Stomach (tissue), 9 donors: Measurements from ENCODE around the gene RUNX1. TPM values are rescaled to one million over a fixed set of nuclear protein-coding genes. Genes with fewer than 3 reads are reported as not detected.

ENCODE experiments used
- DNase-seq, 2 donors: peaks; one replicate each; pipeline versions ENCODE4 v3.0.0 to v3.0.0-alpha.2; 2013 to 2019
- H3K27ac ChIP-seq, 5 donors: fragments of 200-600 bp in 4 of 5; sonication (generic) in 4 of 5; one replicate each; pipeline ENCODE4 v1.5.1; 2013 to 2019; ENCODE audit warnings: mild to moderate bottlenecking in 1 of 5, moderate library complexity in 1 of 5
- H3K27me3 ChIP-seq, 3 donors: fragments of 200-600 bp; sonication (generic); one replicate each; pipeline ENCODE4 v1.5.1; 2017 to 2019; ENCODE audit warnings: mixed run types in 1 of 3
- H3K36me3 ChIP-seq, 4 donors: fragments of 200-600 bp; sonication (generic); 1 replicate in 3 of 4; 2 replicates in 1 of 4; pipeline ENCODE4 v1.5.1; 2016 to 2019
- H3K4me1 ChIP-seq, 4 donors: fragments of 200-600 bp; sonication (generic); one replicate each; pipeline ENCODE4 v1.5.1; 2016 to 2019
- H3K4me3 ChIP-seq, 4 donors: fragments of 200-600 bp; sonication (generic) in 3 of 4; one replicate each; pipeline ENCODE4 v1.5.1; 2016 to 2019; ENCODE audit warnings: mild to moderate bottlenecking in 1 of 4
- H3K9me3 ChIP-seq, 4 donors: fragments of 200-600 bp; sonication (generic); one replicate each; pipeline ENCODE4 v1.5.1; 2016 to 2019
- CTCF ChIP-seq, 7 experiments: fragments of 450-650 bp in 4 of 7; fragments of 200-600 bp in 3 of 7; sonication (generic) in 3 of 7; IDR thresholded peaks; one replicate each; pipeline ENCODE4 v1.5.1; 2016 to 2019; ENCODE audit warnings: antibody characterized with exemption in 7 of 7, control low read depth in 2 of 7, mild to moderate bottlenecking in 1 of 7
- EP300 ChIP-seq: sonication (generic); formaldehyde crosslinking; IDR thresholded peaks from one replicate; pipeline ENCODE4 v1.6.1; 2017; ENCODE audit warnings: antibody characterized with exemption
- POLR2A ChIP-seq, 4 donors: fragments of 450-650 bp; IDR thresholded peaks; one replicate each; pipeline ENCODE4 v1.6.1; 2016; ENCODE audit warnings: antibody characterized with exemption in 4 of 4, control low read depth in 2 of 4, mild to moderate bottlenecking in 1 of 4, moderate library complexity in 1 of 4
- POLR2AphosphoS5 ChIP-seq, 3 donors: sonication (generic); formaldehyde crosslinking; IDR thresholded peaks; one replicate each; pipeline ENCODE4 v1.6.1; 2016; ENCODE audit warnings: antibody characterized with exemption in 3 of 3
- WGBS, 5 donors: extraction: QIAGEN DNeasy Blood & Tissue Kit in 3 of 5; methylation state at CpG; one replicate each; pipeline versions ENCODE4 v1.1.5 to v1.1.7; 2013 to 2018; 5-methylcytosine and 5-hydroxymethylcytosine counted together
- intact Hi-C: fragments of 100-400 bp; cut with DNase I; formaldehyde crosslinking; loops from one replicate; pipeline ENCODE4 v1.15.1; 2023; ENCODE audit warnings: low total_unique reads
- polyA plus RNA-seq, 3 donors: library from polyadenylated mRNA; stranded (reverse); fragments of 200-250 nt; gene quantifications; one replicate each; pipeline ENCODE4 v1.2.3, GENCODE V29; 2013
- total RNA-seq, 5 donors: library from RNA; depleted of rRNA; stranded (reverse); fragments of >200 nt; gene quantifications; one replicate each; pipeline versions ENCODE4 v1.1.0 to v1.2.3, GENCODE V29; 2014 to 2016
- donor health status: healthy with polysubstance abuse.
- donor health status: Bipolar disorder and iron deficiency.
- donor health status: healthy.

Gene RUNX1
- total and polyA plus RNA-seq, 8 donors = 8.0 to 213 (median 40.0) TPM

GRCh38 chr21:34934350-34934749, 114.8 kb downstream of the RUNX1 start:
- TF ChIP-seq POLR2AphosphoS5 (IDR thresholded peaks at IDR 0.05) (no peak), EP300 (no peak), CTCF (IDR thresholded peaks at IDR 0.05) (no peak), POLR2A (IDR thresholded peaks at IDR 0.05) (no peak)
- 71 to 90% (median 85%) methylated on average over 2 of the region's 2 CpGs for WGBS, 5 donors
- H3K27me3 ChIP-seq = no peaks in the 10 kb centered on the region
- intact Hi-C loops = no loop called here
- H3K4me3 ChIP-seq = no peak overlapping the region
- DNase-seq = no peak
- peaks cover 0 to 8% (median 0%) of the 10 kb centered on the region in 4 donors for H3K4me1 ChIP-seq
- H3K27ac ChIP-seq = peak overlapping the region in 2 of 5 donors; percentile 12 to 45
- H3K36me3 ChIP-seq = no peaks in the 10 kb centered on the region
- no peaks in the 10 kb centered on the region for H3K9me3 ChIP-seq

GRCh38 chr21:34933609-34934335, 115.3 kb downstream of the RUNX1 start:
- TF ChIP-seq POLR2AphosphoS5 (IDR thresholded peaks at IDR 0.05) (no peak), EP300 (no peak), CTCF (IDR thresholded peaks at IDR 0.05) (no peak)
- WGBS, 5 donors = 67 to 88% (median 75%) methylated on average over 3 of the region's 3 CpGs
- Histone ChIP-seq H3K36me3 (no peaks in the 10 kb centered on the region), H3K27ac (peak overlapping the region in 3 of 5 donors; percentile 12 to 45 (median 13)), H3K27me3 (no peaks in the 10 kb centered on the region), H3K4me3 (no peak overlapping the region), H3K9me3 (no peaks in the 10 kb centered on the region), H3K4me1 (peaks cover 0 to 8% (median 0%) of the 10 kb centered on the region in 4 donors)
- intact Hi-C loops = no loop called here
- peak in 1 of 2 donors; percentile 53 for DNase-seq

DNA sequence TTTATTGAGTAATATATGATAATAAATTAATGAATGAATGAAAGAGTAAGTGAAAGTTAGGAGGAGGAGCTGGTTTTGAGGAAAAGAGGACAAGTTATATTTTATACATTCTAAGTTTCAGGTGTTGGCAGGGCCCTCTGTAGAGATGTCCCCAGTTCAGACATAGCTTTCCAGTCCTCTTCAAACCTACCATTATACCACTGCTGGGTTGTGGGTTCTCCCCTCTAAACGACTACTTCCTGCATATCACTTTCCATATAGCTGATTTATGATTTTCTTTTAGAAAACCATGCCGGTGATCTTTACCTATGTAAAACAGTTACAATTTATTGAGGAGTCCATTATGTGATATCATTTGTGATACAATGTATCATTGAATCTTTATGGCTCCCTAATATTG, 116.9 kb downstream of the RUNX1 start:
- WGBS, 5 donors = 64 to 83% (median 82%) methylated on average over 2 of the region's 2 CpGs
- TF ChIP-seq POLR2AphosphoS5 (IDR thresholded peaks at IDR 0.05) (no peak), POLR2A (IDR thresholded peaks at IDR 0.05) (no peak), CTCF (IDR thresholded peaks at IDR 0.05) (no peak), EP300 (no peak)
- peaks cover 0 to 8% (median 0%) of the 10 kb centered on the region in 4 donors for H3K4me1 ChIP-seq
- H3K27ac ChIP-seq = no peak overlapping the region
- H3K36me3 ChIP-seq = no peaks in the 10 kb centered on the region
- no peaks in the 10 kb centered on the region for H3K27me3 ChIP-seq
- no peak for DNase-seq
- intact Hi-C loops = no loop called here
- H3K4me3 ChIP-seq = no peak overlapping the region
- no peaks in the 10 kb centered on the region for H3K9me3 ChIP-seq

GRCh38 chr21:34930971-34931370, 118.1 kb downstream of the RUNX1 start:
- no peaks in the 10 kb centered on the region for H3K9me3 ChIP-seq
- intact Hi-C loops = no loop called here
- H3K4me1 ChIP-seq = no peaks in the 10 kb centered on the region
- no peak for DNase-seq
- no peaks in the 10 kb centered on the region for H3K27me3 ChIP-seq
- no peak overlapping the region for H3K27ac ChIP-seq
- TF ChIP-seq POLR2AphosphoS5 (IDR thresholded peaks at IDR 0.05) (no peak), POLR2A (IDR thresholded peaks at IDR 0.05) (no peak), CTCF (IDR thresholded peaks at IDR 0.05) (no peak), EP300 (no peak)
- H3K36me3 ChIP-seq = no peaks in the 10 kb centered on the region
- 54 to 59% (median 58%) methylated on average over 3 of the region's 3 CpGs for WGBS, 5 donors
- H3K4me3 ChIP-seq = no peak overlapping the region
